Nephron (organoid): ENCODE data around the gene USP6NL.

Source experiments
- H3K27ac Mint-ChIP-seq, 3 experiments: 2 replicates each; pipeline ENCODE4 v1.8.0; 2020; ENCODE audit warnings: mixed read lengths in 3 of 3, mild to moderate bottlenecking in 2 of 3, moderate library complexity in 1 of 3
- H3K27me3 Mint-ChIP-seq: 2 replicates; pipeline ENCODE4 v1.8.0; 2021; ENCODE audit warnings: low read depth, mild to moderate bottlenecking, moderate library complexity, mixed read lengths
- H3K36me3 Mint-ChIP-seq: 2 replicates; pipeline ENCODE4 v1.8.0; 2020; ENCODE audit warnings: low read depth, mixed read lengths
- H3K4me1 Mint-ChIP-seq: 2 replicates; pipeline ENCODE4 v1.8.0; 2020; ENCODE audit warnings: mixed read lengths
- H3K4me3 Mint-ChIP-seq, 3 experiments: 2 replicates each; pipeline ENCODE4 v1.8.0; 2020; ENCODE audit warnings: mild to moderate bottlenecking in 3 of 3, mixed read lengths in 3 of 3, moderate library complexity in 2 of 3
- H3K9me3 Mint-ChIP-seq: 2 replicates; pipeline ENCODE4 v1.8.0; 2020; ENCODE audit warnings: mixed read lengths
- TF ChIP-seq, protein P1 (sequence below), 3 experiments: fragments of 200-600 bp; sonication (generic); IDR thresholded peaks; one replicate each; pipeline ENCODE4 v1.5.0; 2021; ENCODE audit warnings: antibody characterized with exemption in 3 of 3; ENCODE audit not compliant: unreplicated experiment in 3 of 3

Gene USP6NL

GRCh38 chr10:11506247-11506789 is 105.1 kb downstream of the USP6NL start:
- no peaks in the 10 kb centered on the region for H3K27me3 Mint-ChIP-seq
- H3K9me3 Mint-ChIP-seq, result no peaks in the 10 kb centered on the region
- H3K27ac Mint-ChIP-seq, result no peak overlapping the region
- TF ChIP-seq, protein P1, sequence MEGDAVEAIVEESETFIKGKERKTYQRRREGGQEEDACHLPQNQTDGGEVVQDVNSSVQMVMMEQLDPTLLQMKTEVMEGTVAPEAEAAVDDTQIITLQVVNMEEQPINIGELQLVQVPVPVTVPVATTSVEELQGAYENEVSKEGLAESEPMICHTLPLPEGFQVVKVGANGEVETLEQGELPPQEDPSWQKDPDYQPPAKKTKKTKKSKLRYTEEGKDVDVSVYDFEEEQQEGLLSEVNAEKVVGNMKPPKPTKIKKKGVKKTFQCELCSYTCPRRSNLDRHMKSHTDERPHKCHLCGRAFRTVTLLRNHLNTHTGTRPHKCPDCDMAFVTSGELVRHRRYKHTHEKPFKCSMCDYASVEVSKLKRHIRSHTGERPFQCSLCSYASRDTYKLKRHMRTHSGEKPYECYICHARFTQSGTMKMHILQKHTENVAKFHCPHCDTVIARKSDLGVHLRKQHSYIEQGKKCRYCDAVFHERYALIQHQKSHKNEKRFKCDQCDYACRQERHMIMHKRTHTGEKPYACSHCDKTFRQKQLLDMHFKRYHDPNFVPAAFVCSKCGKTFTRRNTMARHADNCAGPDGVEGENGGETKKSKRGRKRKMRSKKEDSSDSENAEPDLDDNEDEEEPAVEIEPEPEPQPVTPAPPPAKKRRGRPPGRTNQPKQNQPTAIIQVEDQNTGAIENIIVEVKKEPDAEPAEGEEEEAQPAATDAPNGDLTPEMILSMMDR (IDR thresholded peaks at IDR 0.05; ENCODE audit: unreplicated experiment in 3 of 3), result no peak
- peaks cover 30% of the 10 kb centered on the region for H3K36me3 Mint-ChIP-seq
- H3K4me1 Mint-ChIP-seq, result peaks cover 3% of the 10 kb centered on the region
- no peak overlapping the region for H3K4me3 Mint-ChIP-seq

DNA sequence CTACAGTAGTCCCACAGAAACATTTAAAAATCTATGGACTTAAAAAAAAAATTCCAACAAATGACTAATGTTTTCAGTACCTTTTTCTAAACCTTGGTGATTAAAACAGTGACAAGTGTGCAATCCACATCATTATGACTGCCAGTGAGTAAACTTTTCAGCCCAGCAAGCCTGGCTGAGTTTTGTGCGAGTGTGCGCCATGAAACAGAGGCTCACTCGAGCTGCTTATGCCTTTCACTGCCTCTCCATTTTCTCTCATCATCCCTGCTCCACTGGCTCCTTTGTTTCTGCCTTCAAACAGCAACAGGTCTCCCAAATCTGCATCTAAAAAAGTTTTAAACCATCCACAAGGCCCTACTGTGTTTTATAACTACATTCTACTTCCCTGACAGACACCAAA is 105.8 kb downstream of the USP6NL start:
- TF ChIP-seq, protein P1 (IDR thresholded peaks at IDR 0.05; ENCODE audit: unreplicated experiment in 3 of 3), result no peak
- Mint-ChIP-seq H3K27ac (no peak overlapping the region), H3K4me1 (no peaks in the 10 kb centered on the region), H3K36me3 (peaks cover 30% of the 10 kb centered on the region), H3K27me3 (no peaks in the 10 kb centered on the region), H3K9me3 (no peaks in the 10 kb centered on the region), H3K4me3 (no peak overlapping the region)

DNA sequence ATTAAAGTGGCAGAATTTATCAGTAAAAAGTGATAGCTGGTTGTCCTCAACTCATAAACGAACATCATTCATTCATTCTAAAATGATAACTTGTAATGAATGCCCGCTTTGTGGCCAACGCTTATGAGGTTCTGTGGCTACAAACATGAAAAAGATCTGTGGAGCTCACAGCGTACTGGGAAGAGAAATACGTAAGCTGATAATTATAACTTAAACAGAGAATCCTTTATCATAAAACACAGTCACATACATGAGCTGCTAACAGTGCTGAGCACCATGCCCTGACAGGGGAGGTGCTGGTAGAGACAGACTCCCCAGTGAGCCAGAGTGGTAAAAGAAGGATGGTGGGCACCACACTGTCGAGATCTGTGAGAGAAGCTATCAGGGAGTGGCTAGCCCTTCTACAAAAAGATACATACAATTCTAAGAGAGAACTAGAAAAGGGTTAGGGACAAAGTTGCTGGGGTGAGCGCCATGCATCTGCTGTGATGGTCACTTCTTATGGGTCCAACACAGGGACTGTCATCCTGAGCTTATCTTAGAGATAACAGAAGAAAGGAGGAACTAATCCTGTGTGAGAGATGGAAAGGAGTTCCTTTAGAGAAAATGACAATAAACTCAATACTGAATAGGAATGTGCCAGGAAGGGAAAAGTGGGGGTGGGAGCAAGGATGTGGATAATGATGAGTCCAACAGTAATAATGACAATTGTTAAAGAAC is 106.7 kb downstream of the USP6NL start:
- Mint-ChIP-seq H3K4me3 (no peak overlapping the region), H3K36me3 (peaks cover 30% of the 10 kb centered on the region), H3K4me1 (no peaks in the 10 kb centered on the region), H3K9me3 (no peaks in the 10 kb centered on the region), H3K27ac (no peak overlapping the region), H3K27me3 (no peaks in the 10 kb centered on the region)
- TF ChIP-seq, protein P1 (IDR thresholded peaks at IDR 0.05; ENCODE audit: unreplicated experiment in 3 of 3), result no peak

DNA sequence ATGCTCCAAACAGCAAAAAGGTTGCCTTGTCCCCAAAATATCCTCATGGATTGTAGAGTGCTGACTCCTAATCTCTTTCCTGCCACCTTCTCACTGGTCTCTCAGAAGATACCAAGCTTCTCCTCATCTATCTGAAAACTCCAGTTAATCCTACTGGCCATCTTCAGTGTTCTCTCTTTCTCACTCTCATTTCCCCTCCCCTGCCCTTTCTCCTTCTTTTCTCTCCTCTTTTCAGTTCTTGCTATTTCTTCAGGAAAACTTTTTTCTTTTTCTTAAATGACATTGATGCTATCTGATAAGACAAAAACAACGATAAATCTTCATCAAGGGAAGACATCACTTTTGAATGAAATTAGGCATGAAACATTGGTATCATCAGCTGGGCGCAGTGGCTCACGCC is 109.8 kb downstream of the USP6NL start:
- Mint-ChIP-seq H3K27me3 (no peaks in the 10 kb centered on the region), H3K9me3 (no peaks in the 10 kb centered on the region), H3K36me3 (peaks cover 28% of the 10 kb centered on the region), H3K4me3 (no peak overlapping the region), H3K27ac (no peak overlapping the region), H3K4me1 (peaks cover 2% of the 10 kb centered on the region)
- TF ChIP-seq, protein P1 (IDR thresholded peaks at IDR 0.05; ENCODE audit: unreplicated experiment in 3 of 3), result no peak

DNA sequence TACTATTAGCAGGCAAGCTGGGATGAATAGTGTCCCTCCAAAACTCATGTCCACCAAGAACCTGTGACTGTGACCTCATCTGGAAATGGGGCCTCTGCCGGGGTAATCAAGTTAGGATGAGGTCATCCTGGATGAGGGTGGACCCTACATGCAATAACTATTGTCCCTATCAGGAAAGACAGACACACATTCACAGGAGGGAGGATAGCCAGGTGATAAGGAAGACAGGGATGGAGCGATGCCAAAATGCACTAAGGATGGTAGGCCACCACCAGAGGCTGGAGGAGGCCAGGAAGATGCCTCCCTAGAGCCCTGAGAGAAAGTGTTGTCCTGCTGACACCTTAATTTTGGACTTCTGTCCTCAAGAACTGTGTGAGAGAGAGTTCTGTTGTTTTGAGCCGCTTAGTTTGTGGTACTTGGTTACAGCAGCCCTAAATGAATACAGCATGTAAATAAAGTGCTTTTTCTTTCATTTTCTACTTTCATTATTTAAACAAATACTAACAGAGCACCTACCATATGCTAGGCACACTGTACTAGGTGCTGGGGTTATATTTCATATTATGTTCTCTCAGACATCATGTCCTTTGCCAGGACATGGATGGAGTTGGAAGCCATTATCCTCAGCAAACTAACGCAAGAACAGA is 111.9 kb downstream of the USP6NL start:
- no peak overlapping the region for H3K27ac Mint-ChIP-seq

More for the DNA sequence above, 111.9 kb downstream of the USP6NL start:
- Mint-ChIP-seq H3K4me3 (no peak overlapping the region), H3K9me3 (no peaks in the 10 kb centered on the region), H3K27me3 (no peaks in the 10 kb centered on the region), H3K4me1 (peaks cover 9% of the 10 kb centered on the region), H3K36me3 (peaks cover 38% of the 10 kb centered on the region)
- TF ChIP-seq, protein P1 (IDR thresholded peaks at IDR 0.05; ENCODE audit: unreplicated experiment in 3 of 3), result no peak
